ENCODE data around the gene PHF10.

Gene PHF10

GRCh38 chr6:169722362-169723199 is 1.7 kb downstream of the PHF10 start:
- peak; percentile 57 for DNase-seq

GRCh38 chr6:169720207-169720855 is 4.0 kb downstream of the PHF10 start:
- no peak for DNase-seq

- no peak for DNase-seq
Observed at GRCh38 chr6:169719117-169719516, 5.2 kb downstream of the PHF10 start.

- DNase-seq, result no peak
Observed at GRCh38 chr6:169714595-169714994, 9.7 kb downstream of the PHF10 start.

GRCh38 chr6:169714178-169714577 is 10.1 kb downstream of the PHF10 start:
- DNase-seq, result no peak

- DNase-seq, result no peak
Observed at GRCh38 chr6:169710009-169710408, 14.3 kb downstream of the PHF10 start.

- no peak for DNase-seq
Observed at GRCh38 chr6:169709293-169709692, 15.0 kb downstream of the PHF10 start.

GRCh38 chr6:169707772-169708171 is 16.5 kb downstream of the PHF10 start:
- DNase-seq, result no peak

GRCh38 chr6:169702840-169703246 is 21.5 kb downstream of the PHF10 start:
- DNase-seq, result no peak

- DNase-seq, result peak; percentile 96
Observed at GRCh38 chr6:169701954-169702839, 22.1 kb downstream of the PHF10 start, which contains the start of the genes C6orf120 and WDR27. C6orf120 (plus strand) TSS chr6:169702126; CDS start chr6:169702460, 334 bp downstream. WDR27 (minus strand) TSS chr6:169702029; CDS start chr6:169689005, 13,024 bp downstream.

GRCh38 chr6:169701311-169701953 is 22.9 kb downstream of the PHF10 start:
- DNase-seq, result no peak

- DNase-seq, result no peak
Observed at GRCh38 chr6:169700296-169700695, 24.0 kb downstream of the PHF10 start.

- peak; percentile 32 for DNase-seq
Observed at GRCh38 chr6:169697115-169697514, 27.2 kb downstream of the PHF10 start.

- no peak for DNase-seq
Observed at GRCh38 chr6:169695131-169695530, 29.2 kb downstream of the PHF10 start.

GRCh38 chr6:169692516-169692915 is 31.8 kb downstream of the PHF10 start:
- no peak for DNase-seq

GRCh38 chr6:169691260-169691659 is 33.0 kb downstream of the PHF10 start:
- DNase-seq, result no peak

- DNase-seq, result no peak
Observed at GRCh38 chr6:169689287-169689686, 35.0 kb downstream of the PHF10 start.

- no peak for DNase-seq
Observed at GRCh38 chr6:169685860-169686259, 38.4 kb downstream of the PHF10 start.

- no peak for DNase-seq
Observed at GRCh38 chr6:169684056-169684455, 40.2 kb downstream of the PHF10 start.

- DNase-seq, result no peak
Observed at GRCh38 chr6:169678342-169678741, 46.0 kb downstream of the PHF10 start.

GRCh38 chr6:169677096-169677495 is 47.2 kb downstream of the PHF10 start:
- DNase-seq, result no peak

GRCh38 chr6:169675011-169675410 is 49.3 kb downstream of the PHF10 start:
- no peak for DNase-seq

- DNase-seq, result no peak
Observed at GRCh38 chr6:169671563-169671962, 52.7 kb downstream of the PHF10 start.

Data from activated T-cell treated with anti-CD3 and anti-CD28 coated beads, Interleukin-2, amount 50 U/mL, for 1 hour (primary cell).